Measurements from ENCODE around the gene PRRT3.
"Not testable (repeated sequence)": the region's sequence is repeated elsewhere in the genome, so short reads cannot be mapped to it uniquely, and the experiment has no call there.

Gene PRRT3

GRCh38 chr3:9942934-9943690 lies 9.1 kb downstream of the PRRT3 start:
- CTCF ChIA-PET, result interaction anchor here (1.1 to 1.6 kb wide), 3 partner anchors 10 to 32 kb away, joined by 3 to 6 read pairs (median 3); partner anchors contain the start of gene CRELD1
- WGBS (ENCODE audit: insufficient coverage), result 96% methylated on average over 5 of the region's 11 CpGs
- H3K27me3 ChIP-seq (replicated peaks in 2 of 5; ENCODE audit: control insufficient read depth in 4 of 5, insufficient read depth in 5 of 5, low read length in 4 of 5), result no peaks in the 10 kb centered on the region
- H3K4me1 ChIP-seq (ENCODE audit: control extremely low read depth in 1 of 4, control insufficient read depth in 4 of 4, insufficient read depth in 4 of 4, low read length in 3 of 4), result peaks cover 0 to 19% (median 6%) of the 10 kb centered on the region in 4 experiments
- DNase-seq, result no peak
- H3K36me3 ChIP-seq (ENCODE audit: control insufficient read depth in 4 of 4, insufficient read depth in 4 of 4, low read length in 3 of 4), result peaks cover 0 to 43% (median 19%) of the 10 kb centered on the region in 4 experiments
- no peak overlapping the region for H3K4me3 ChIP-seq (ENCODE audit: control insufficient read depth in 1 of 7, extremely low read depth in 1 of 7, insufficient read depth in 4 of 7, low read depth in 2 of 7, low read length in 6 of 7)
- H3K27ac ChIP-seq (ENCODE audit: insufficient read depth in 1 of 2, low read depth in 1 of 2, low read length in 2 of 2, poor library complexity in 1 of 2, severe bottlenecking in 2 of 2), result no peak overlapping the region
- H3K9me3 ChIP-seq (ENCODE audit: control extremely low read depth in 1 of 5, control insufficient read depth in 4 of 5, insufficient read depth in 2 of 5, low read depth in 1 of 5, low read length in 4 of 5), result no peaks in the 10 kb centered on the region
- POLR2A ChIA-PET, result interaction anchor here (1.5 kb wide), 1 partner anchor 10 kb away, joined by 7 read pairs; the partner anchor contains the start of gene CRELD1

- Histone ChIP-seq H3K4me1 (ENCODE audit: control extremely low read depth in 1 of 4, control insufficient read depth in 4 of 4, insufficient read depth in 4 of 4, low read length in 3 of 4) (peaks cover 0 to 17% (median 6%) of the 10 kb centered on the region in 4 experiments), H3K27me3 (replicated peaks in 2 of 5; ENCODE audit: control insufficient read depth in 4 of 5, insufficient read depth in 5 of 5, low read length in 4 of 5) (no peaks in the 10 kb centered on the region), H3K9me3 (ENCODE audit: control extremely low read depth in 1 of 5, control insufficient read depth in 4 of 5, insufficient read depth in 2 of 5, low read depth in 1 of 5, low read length in 4 of 5) (no peaks in the 10 kb centered on the region), H3K36me3 (ENCODE audit: control insufficient read depth in 4 of 4, insufficient read depth in 4 of 4, low read length in 3 of 4) (peaks cover 2 to 45% (median 23%) of the 10 kb centered on the region in 4 experiments), H3K4me3 (ENCODE audit: control insufficient read depth in 1 of 7, extremely low read depth in 1 of 7, insufficient read depth in 4 of 7, low read depth in 2 of 7, low read length in 6 of 7) (no peak overlapping the region), H3K27ac (ENCODE audit: insufficient read depth in 1 of 2, low read depth in 1 of 2, low read length in 2 of 2, poor library complexity in 1 of 2, severe bottlenecking in 2 of 2) (no peak overlapping the region)
- POLR2A ChIA-PET, result interaction anchor here (1.5 kb wide), 1 partner anchor 9 kb away, joined by 7 read pairs; the partner anchor contains the start of gene CRELD1
- CTCF ChIA-PET, result interaction anchor here (1.1 to 1.6 kb wide), 3 partner anchors 9 to 31 kb away, joined by 3 to 6 read pairs (median 3); partner anchors contain the start of gene CRELD1
- DNase-seq, result no peak
- WGBS (ENCODE audit: insufficient coverage), result 100% methylated on average over 2 of the region's 4 CpGs
Measured at GRCh38 chr3:9942164-9942563, 10.0 kb downstream of the PRRT3 start.

GRCh38 chr3:9940746-9941145 lies 11.5 kb downstream of the PRRT3 start:
- no peaks in the 10 kb centered on the region for H3K27me3 ChIP-seq (replicated peaks in 2 of 5; ENCODE audit: control insufficient read depth in 4 of 5, insufficient read depth in 5 of 5, low read length in 4 of 5)
- POLR2A ChIA-PET, result no interaction called here
- H3K9me3 ChIP-seq (ENCODE audit: control extremely low read depth in 1 of 5, control insufficient read depth in 4 of 5, insufficient read depth in 2 of 5, low read depth in 1 of 5, low read length in 4 of 5), result no peaks in the 10 kb centered on the region
- CTCF ChIA-PET, result no interaction called here
- no peak overlapping the region for H3K27ac ChIP-seq (ENCODE audit: insufficient read depth in 1 of 2, low read depth in 1 of 2, low read length in 2 of 2, poor library complexity in 1 of 2, severe bottlenecking in 2 of 2)
- peaks cover 2 to 40% (median 32%) of the 10 kb centered on the region in 4 experiments for H3K36me3 ChIP-seq (ENCODE audit: control insufficient read depth in 4 of 4, insufficient read depth in 4 of 4, low read length in 3 of 4)
- 100% methylated on average over 10 of the region's 10 CpGs for WGBS (ENCODE audit: insufficient coverage)
- H3K4me1 ChIP-seq (ENCODE audit: control extremely low read depth in 1 of 4, control insufficient read depth in 4 of 4, insufficient read depth in 4 of 4, low read length in 3 of 4), result peaks cover 0 to 8% (median 5%) of the 10 kb centered on the region in 4 experiments
- DNase-seq, result no peak
- no peak overlapping the region for H3K4me3 ChIP-seq (ENCODE audit: control insufficient read depth in 1 of 7, extremely low read depth in 1 of 7, insufficient read depth in 4 of 7, low read depth in 2 of 7, low read length in 6 of 7)

- whole genome bisulfite sequencing (ENCODE audit: insufficient coverage), result 100% methylated on average over 5 of the region's 32 CpGs
- POLR2A ChIA-PET, CTCF ChIA-PET: not testable (repeated sequence)
Measured at GRCh38 chr3:9939906-9940305, 12.3 kb downstream of the PRRT3 start.

GRCh38 chr3:9938966-9939365 lies 13.2 kb downstream of the PRRT3 start:
- Histone ChIP-seq H3K9me3 (ENCODE audit: control extremely low read depth in 1 of 5, control insufficient read depth in 4 of 5, insufficient read depth in 2 of 5, low read depth in 1 of 5, low read length in 4 of 5) (no peaks in the 10 kb centered on the region), H3K36me3 (ENCODE audit: control insufficient read depth in 4 of 4, insufficient read depth in 4 of 4, low read length in 3 of 4) (peaks cover 6 to 43% (median 28%) of the 10 kb centered on the region in 4 experiments), H3K4me3 (ENCODE audit: control insufficient read depth in 1 of 7, extremely low read depth in 1 of 7, insufficient read depth in 4 of 7, low read depth in 2 of 7, low read length in 6 of 7) (no peak overlapping the region), H3K27me3 (replicated peaks in 2 of 5; ENCODE audit: control insufficient read depth in 4 of 5, insufficient read depth in 5 of 5, low read length in 4 of 5) (no peaks in the 10 kb centered on the region), H3K4me1 (ENCODE audit: control extremely low read depth in 1 of 4, control insufficient read depth in 4 of 4, insufficient read depth in 4 of 4, low read length in 3 of 4) (peaks cover 5 to 15% (median 13%) of the 10 kb centered on the region in 4 experiments), H3K27ac (ENCODE audit: insufficient read depth in 1 of 2, low read depth in 1 of 2, low read length in 2 of 2, poor library complexity in 1 of 2, severe bottlenecking in 2 of 2) (no peak overlapping the region)
- WGBS (ENCODE audit: insufficient coverage), result no CpG with 5 or more reads among the region's 2 CpGs
- no peak for DNase-seq
- CTCF ChIA-PET, result interaction anchor here (0.9 to 1.9 kb wide), 3 partner anchors 8 to 133 kb away, joined by 3 to 7 read pairs (median 4); no protein-coding TSS in a partner anchor
- POLR2A ChIA-PET, result interaction anchor here (0.7 kb wide), 1 partner anchor 16 kb away, joined by 4 read pairs; no protein-coding TSS in a partner anchor

More at GRCh38 chr3:9939906-9940305, 12.3 kb downstream of the PRRT3 start:
- not testable (repeated sequence) for H3K27me3 ChIP-seq (replicated peaks in 2 of 5; ENCODE audit: control insufficient read depth in 4 of 5, insufficient read depth in 5 of 5, low read length in 4 of 5); H3K9me3 ChIP-seq (ENCODE audit: control extremely low read depth in 1 of 5, control insufficient read depth in 4 of 5, insufficient read depth in 2 of 5, low read depth in 1 of 5, low read length in 4 of 5); H3K4me1 ChIP-seq (ENCODE audit: control extremely low read depth in 1 of 4, control insufficient read depth in 4 of 4, insufficient read depth in 4 of 4, low read length in 3 of 4); DNase-seq; H3K27ac ChIP-seq (ENCODE audit: insufficient read depth in 1 of 2, low read depth in 1 of 2, low read length in 2 of 2, poor library complexity in 1 of 2, severe bottlenecking in 2 of 2); H3K4me3 ChIP-seq (ENCODE audit: control insufficient read depth in 1 of 7, extremely low read depth in 1 of 7, insufficient read depth in 4 of 7, low read depth in 2 of 7, low read length in 6 of 7)
- H3K36me3 ChIP-seq (ENCODE audit: control insufficient read depth in 4 of 4, insufficient read depth in 4 of 4, low read length in 3 of 4), result peaks cover 5 to 46% (median 32%) of the 10 kb centered on the region in 4 experiments

GRCh38 chr3:9937486-9938238 lies 14.5 kb downstream of the PRRT3 start:
- Histone ChIP-seq H3K27me3 (replicated peaks in 2 of 5; ENCODE audit: control insufficient read depth in 4 of 5, insufficient read depth in 5 of 5, low read length in 4 of 5) (no peaks in the 10 kb centered on the region), H3K36me3 (ENCODE audit: control insufficient read depth in 4 of 4, insufficient read depth in 4 of 4, low read length in 3 of 4) (peaks cover 6 to 35% (median 24%) of the 10 kb centered on the region in 4 experiments), H3K4me1 (ENCODE audit: control extremely low read depth in 1 of 4, control insufficient read depth in 4 of 4, insufficient read depth in 4 of 4, low read length in 3 of 4) (peaks cover 5 to 23% (median 20%) of the 10 kb centered on the region in 4 experiments), H3K27ac (ENCODE audit: insufficient read depth in 1 of 2, low read depth in 1 of 2, low read length in 2 of 2, poor library complexity in 1 of 2, severe bottlenecking in 2 of 2) (no peak overlapping the region), H3K9me3 (ENCODE audit: control extremely low read depth in 1 of 5, control insufficient read depth in 4 of 5, insufficient read depth in 2 of 5, low read depth in 1 of 5, low read length in 4 of 5) (no peaks in the 10 kb centered on the region), H3K4me3 (ENCODE audit: control insufficient read depth in 1 of 7, extremely low read depth in 1 of 7, insufficient read depth in 4 of 7, low read depth in 2 of 7, low read length in 6 of 7) (no peak overlapping the region)
- ChIA-PET CTCF (interaction anchor here (1.6 to 1.9 kb wide), 2 partner anchors 7 to 9 kb away, joined by 4 to 7 read pairs; no protein-coding TSS in a partner anchor), POLR2A (no interaction called here)
- WGBS (ENCODE audit: insufficient coverage), result 95% methylated on average over 12 of the region's 13 CpGs
- peak in 1 of 3 donors; percentile 54 for DNase-seq

Data from common myeloid progenitor, CD34-positive (primary cell).